ENCODE data around the gene DNAJC1.

GRCh38 chr10:21830037-21830436, 173.5 kb downstream of the DNAJC1 start:
- TF ChIP-seq TAF1 (IDR thresholded peaks at IDR 0.05; ENCODE audit: low read depth, low read length) = no peak
- TF ChIP-seq POLR2A (IDR thresholded peaks at IDR 0.05; ENCODE audit: low read depth, low read length) = no peak
- TF ChIP-seq POLR2AphosphoS5 (IDR thresholded peaks at IDR 0.05; ENCODE audit: low read depth, low read length) = no peak
- no peak for TF ChIP-seq SPI1 (IDR thresholded peaks at IDR 0.05; ENCODE audit: low read depth, low read length)

Measured in GM12891 (cell line).